ENCODE measurements around the gene DNAH11. TPM values are rescaled to one million over a fixed set of nuclear protein-coding genes. Genes with fewer than 3 reads are reported as not detected.

DNAH11 gene
- total and polyA plus RNA-seq, 4 donors = 0.05 to 0.50 (median 0.11) TPM

DNA sequence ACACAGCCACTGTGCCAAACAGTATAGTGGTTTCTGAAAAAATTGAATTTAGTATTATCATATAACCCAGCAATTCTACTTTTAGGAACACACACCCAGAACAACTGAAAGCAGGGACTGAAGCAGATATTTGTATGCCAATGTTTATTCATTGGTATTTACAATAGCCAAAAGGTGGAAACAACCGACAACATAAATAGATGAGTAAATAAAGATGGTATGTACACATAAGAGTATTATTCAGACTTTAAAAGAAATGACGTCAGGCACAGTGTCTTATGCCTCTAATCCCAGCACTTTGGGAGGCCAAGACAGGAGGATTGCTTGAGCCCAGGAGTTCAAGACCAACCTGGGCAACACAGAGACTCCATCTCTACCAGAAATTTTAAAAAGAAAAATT is 395.6 kb downstream of the DNAH11 start:
- Histone ChIP-seq H3K27ac (ENCODE audit: low read depth in 1 of 2, low read length in 2 of 2) (no peak overlapping the region), H3K4me1 (ENCODE audit: control insufficient read depth in 4 of 4, insufficient read depth in 4 of 4, low read length in 3 of 4) (no peaks in the 10 kb centered on the region)
- WGBS = 93% methylated on average over 2 of the region's 2 CpGs

DNA sequence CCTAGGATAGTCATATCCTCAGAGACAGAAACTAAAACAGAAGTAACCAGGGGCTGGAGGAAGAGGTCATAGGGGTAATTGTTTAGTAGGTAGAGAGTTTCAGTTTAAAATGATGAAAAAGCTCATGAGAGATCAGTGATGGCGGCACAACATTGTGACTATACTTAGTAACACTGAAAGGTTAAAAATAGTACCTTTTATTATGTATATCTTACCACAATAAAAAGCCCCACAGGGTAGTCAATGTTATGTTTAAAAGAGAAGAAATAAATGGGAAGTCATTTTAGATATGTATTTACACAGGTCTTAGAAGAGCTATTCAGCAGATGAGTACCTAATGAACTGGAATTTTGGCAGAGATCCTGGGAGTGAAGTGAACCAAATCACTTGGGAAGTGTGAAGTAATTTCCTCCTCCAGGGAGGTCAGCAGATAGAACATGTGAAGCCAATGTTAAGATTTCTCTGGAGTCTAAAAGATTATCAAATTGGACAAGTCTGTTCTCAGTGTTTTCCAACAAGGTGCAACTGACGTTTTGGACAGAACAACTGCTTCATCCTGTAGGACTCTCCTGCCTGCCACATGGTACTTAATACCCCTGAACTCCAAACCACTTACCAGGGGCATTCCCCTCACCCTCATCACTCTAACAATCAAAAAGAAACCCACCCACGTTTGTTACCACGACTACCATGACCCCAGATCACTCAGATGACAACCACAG is 396.5 kb downstream of the DNAH11 start:
- Histone ChIP-seq H3K27me3 (ENCODE audit: control insufficient read depth in 4 of 4, insufficient read depth in 4 of 4, low read length in 3 of 4) (no peaks in the 10 kb centered on the region), H3K9me3 (ENCODE audit: control insufficient read depth in 4 of 4, low read length in 3 of 4) (no peaks in the 10 kb centered on the region), H3K4me1 (ENCODE audit: control insufficient read depth in 4 of 4, insufficient read depth in 4 of 4, low read length in 3 of 4) (peaks cover 0 to 1% (median under 1%) of the 10 kb centered on the region in 4 donors), H3K27ac (ENCODE audit: low read depth in 1 of 2, low read length in 2 of 2) (no peak overlapping the region), H3K9ac (ENCODE audit: low read depth in 1 of 2, low read length in 2 of 2) (no peak overlapping the region), H3K36me3 (ENCODE audit: control insufficient read depth in 4 of 4, insufficient read depth in 3 of 4, low read depth in 1 of 4, low read length in 3 of 4) (no peaks in the 10 kb centered on the region), H3K4me3 (ENCODE audit: low read depth in 1 of 3, low read length in 3 of 3) (no peak overlapping the region)
- 71% methylated on average over 4 of the region's 4 CpGs for WGBS
- no peak for DNase-seq (ENCODE audit: low spot score)
- TF ChIP-seq FOXA1 (IDR thresholded peaks at IDR 0.05) (no peak), NR2F2 (IDR thresholded peaks at IDR 0.05) (no peak), FOXA2 (IDR thresholded peaks at IDR 0.05) (no peak), SP1 (IDR thresholded peaks at IDR 0.05) (no peak), EGR1 (IDR thresholded peaks at IDR 0.05; ENCODE audit: low read depth in 2 of 2) (no peak), JUND (IDR thresholded peaks at IDR 0.05) (no peak), GABPA (IDR thresholded peaks at IDR 0.05 in 1 of 2, conservative IDR thresholded peaks at IDR 0.05 in 1 of 2) (no peak), TAF1 (conservative IDR thresholded peaks at IDR 0.05) (no peak), YY1 (IDR thresholded peaks at IDR 0.05) (no peak), HNF4A (conservative IDR thresholded peaks at IDR 0.05) (no peak)
- TF ChIP-seq, protein P1, sequence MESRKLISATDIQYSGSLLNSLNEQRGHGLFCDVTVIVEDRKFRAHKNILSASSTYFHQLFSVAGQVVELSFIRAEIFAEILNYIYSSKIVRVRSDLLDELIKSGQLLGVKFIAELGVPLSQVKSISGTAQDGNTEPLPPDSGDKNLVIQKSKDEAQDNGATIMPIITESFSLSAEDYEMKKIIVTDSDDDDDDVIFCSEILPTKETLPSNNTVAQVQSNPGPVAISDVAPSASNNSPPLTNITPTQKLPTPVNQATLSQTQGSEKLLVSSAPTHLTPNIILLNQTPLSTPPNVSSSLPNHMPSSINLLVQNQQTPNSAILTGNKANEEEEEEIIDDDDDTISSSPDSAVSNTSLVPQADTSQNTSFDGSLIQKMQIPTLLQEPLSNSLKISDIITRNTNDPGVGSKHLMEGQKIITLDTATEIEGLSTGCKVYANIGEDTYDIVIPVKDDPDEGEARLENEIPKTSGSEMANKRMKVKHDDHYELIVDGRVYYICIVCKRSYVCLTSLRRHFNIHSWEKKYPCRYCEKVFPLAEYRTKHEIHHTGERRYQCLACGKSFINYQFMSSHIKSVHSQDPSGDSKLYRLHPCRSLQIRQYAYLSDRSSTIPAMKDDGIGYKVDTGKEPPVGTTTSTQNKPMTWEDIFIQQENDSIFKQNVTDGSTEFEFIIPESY (IDR thresholded peaks at IDR 0.05) = no peak
- TF ChIP-seq, protein P2, sequence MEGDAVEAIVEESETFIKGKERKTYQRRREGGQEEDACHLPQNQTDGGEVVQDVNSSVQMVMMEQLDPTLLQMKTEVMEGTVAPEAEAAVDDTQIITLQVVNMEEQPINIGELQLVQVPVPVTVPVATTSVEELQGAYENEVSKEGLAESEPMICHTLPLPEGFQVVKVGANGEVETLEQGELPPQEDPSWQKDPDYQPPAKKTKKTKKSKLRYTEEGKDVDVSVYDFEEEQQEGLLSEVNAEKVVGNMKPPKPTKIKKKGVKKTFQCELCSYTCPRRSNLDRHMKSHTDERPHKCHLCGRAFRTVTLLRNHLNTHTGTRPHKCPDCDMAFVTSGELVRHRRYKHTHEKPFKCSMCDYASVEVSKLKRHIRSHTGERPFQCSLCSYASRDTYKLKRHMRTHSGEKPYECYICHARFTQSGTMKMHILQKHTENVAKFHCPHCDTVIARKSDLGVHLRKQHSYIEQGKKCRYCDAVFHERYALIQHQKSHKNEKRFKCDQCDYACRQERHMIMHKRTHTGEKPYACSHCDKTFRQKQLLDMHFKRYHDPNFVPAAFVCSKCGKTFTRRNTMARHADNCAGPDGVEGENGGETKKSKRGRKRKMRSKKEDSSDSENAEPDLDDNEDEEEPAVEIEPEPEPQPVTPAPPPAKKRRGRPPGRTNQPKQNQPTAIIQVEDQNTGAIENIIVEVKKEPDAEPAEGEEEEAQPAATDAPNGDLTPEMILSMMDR (IDR thresholded peaks at IDR 0.05; ENCODE audit: low read depth, low read length, missing input control) = no peak
- TF ChIP-seq, protein P3, sequence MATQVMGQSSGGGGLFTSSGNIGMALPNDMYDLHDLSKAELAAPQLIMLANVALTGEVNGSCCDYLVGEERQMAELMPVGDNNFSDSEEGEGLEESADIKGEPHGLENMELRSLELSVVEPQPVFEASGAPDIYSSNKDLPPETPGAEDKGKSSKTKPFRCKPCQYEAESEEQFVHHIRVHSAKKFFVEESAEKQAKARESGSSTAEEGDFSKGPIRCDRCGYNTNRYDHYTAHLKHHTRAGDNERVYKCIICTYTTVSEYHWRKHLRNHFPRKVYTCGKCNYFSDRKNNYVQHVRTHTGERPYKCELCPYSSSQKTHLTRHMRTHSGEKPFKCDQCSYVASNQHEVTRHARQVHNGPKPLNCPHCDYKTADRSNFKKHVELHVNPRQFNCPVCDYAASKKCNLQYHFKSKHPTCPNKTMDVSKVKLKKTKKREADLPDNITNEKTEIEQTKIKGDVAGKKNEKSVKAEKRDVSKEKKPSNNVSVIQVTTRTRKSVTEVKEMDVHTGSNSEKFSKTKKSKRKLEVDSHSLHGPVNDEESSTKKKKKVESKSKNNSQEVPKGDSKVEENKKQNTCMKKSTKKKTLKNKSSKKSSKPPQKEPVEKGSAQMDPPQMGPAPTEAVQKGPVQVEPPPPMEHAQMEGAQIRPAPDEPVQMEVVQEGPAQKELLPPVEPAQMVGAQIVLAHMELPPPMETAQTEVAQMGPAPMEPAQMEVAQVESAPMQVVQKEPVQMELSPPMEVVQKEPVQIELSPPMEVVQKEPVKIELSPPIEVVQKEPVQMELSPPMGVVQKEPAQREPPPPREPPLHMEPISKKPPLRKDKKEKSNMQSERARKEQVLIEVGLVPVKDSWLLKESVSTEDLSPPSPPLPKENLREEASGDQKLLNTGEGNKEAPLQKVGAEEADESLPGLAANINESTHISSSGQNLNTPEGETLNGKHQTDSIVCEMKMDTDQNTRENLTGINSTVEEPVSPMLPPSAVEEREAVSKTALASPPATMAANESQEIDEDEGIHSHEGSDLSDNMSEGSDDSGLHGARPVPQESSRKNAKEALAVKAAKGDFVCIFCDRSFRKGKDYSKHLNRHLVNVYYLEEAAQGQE (IDR thresholded peaks at IDR 0.05) = no peak
- TF ChIP-seq, protein P4, sequence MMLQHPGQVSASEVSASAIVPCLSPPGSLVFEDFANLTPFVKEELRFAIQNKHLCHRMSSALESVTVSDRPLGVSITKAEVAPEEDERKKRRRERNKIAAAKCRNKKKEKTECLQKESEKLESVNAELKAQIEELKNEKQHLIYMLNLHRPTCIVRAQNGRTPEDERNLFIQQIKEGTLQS (IDR thresholded peaks at IDR 0.05) = no peak

More for the DNA sequence above, 395.6 kb downstream of the DNAH11 start:
- no peak for DNase-seq (ENCODE audit: low spot score)
- H3K36me3 ChIP-seq (ENCODE audit: control insufficient read depth in 4 of 4, insufficient read depth in 3 of 4, low read depth in 1 of 4, low read length in 3 of 4) = no peaks in the 10 kb centered on the region
- H3K27me3 ChIP-seq (ENCODE audit: control insufficient read depth in 4 of 4, insufficient read depth in 4 of 4, low read length in 3 of 4) = no peaks in the 10 kb centered on the region
- H3K9me3 ChIP-seq (ENCODE audit: control insufficient read depth in 4 of 4, low read length in 3 of 4) = no peaks in the 10 kb centered on the region
- H3K4me3 ChIP-seq (ENCODE audit: low read depth in 1 of 3, low read length in 3 of 3) = no peak overlapping the region
- TF ChIP-seq, protein P1 (IDR thresholded peaks at IDR 0.05) = no peak
- TF ChIP-seq, protein P3 (IDR thresholded peaks at IDR 0.05) = no peak
- no peak overlapping the region for H3K9ac ChIP-seq (ENCODE audit: low read depth in 1 of 2, low read length in 2 of 2)

All from liver (tissue), 9 donors.